GM23338 (cell line): ENCODE data around the gene SLC37A1. TPM values are rescaled to one million over a fixed set of nuclear protein-coding genes. Genes with fewer than 3 reads are reported as not detected.

ENCODE experiments used
- ATAC-seq: fragments of 200-7000 bp; cut with Tn5 transposase; 3 replicates; pipeline ENCODE4 v1.9.1; 2020
- DNase-seq: peaks from one replicate; pipeline ENCODE4 v3.0.0-alpha.2; 2015; ENCODE audit warnings: low spot score
- H2AFZ ChIP-seq: fragments of 200-600 bp; sonication (generic); 2 replicates; pipeline ENCODE4 v1.8.0; 2016; ENCODE audit warnings: antibody characterized with exemption, mild to moderate bottlenecking, moderate library complexity
- H3F3A ChIP-seq: fragments of 200-600 bp; sonication (generic); replicated peaks from 2 replicates; pipeline ENCODE4 v1.8.0; 2017; ENCODE audit warnings: antibody characterized with exemption, mixed run types, low read depth
- H3K27ac ChIP-seq: fragments of 200-600 bp; sonication (generic); 2 replicates; pipeline ENCODE4 v1.6.1; 2016; ENCODE audit warnings: low read depth
- H3K27me3 ChIP-seq: fragments of 200-600 bp; sonication (generic); 2 replicates; pipeline ENCODE4 v1.8.0; 2016; ENCODE audit warnings: mild to moderate bottlenecking, mixed run types, moderate library complexity; ENCODE audit not compliant: insufficient read depth
- H3K36me3 ChIP-seq: fragments of 200-600 bp; sonication (generic); 2 replicates; pipeline ENCODE4 v1.8.0; 2016; ENCODE audit warnings: mild to moderate bottlenecking; ENCODE audit not compliant: insufficient read depth
- H3K4me1 ChIP-seq: fragments of 200-600 bp; sonication (generic); 2 replicates; pipeline ENCODE4 v1.8.0; 2016; ENCODE audit warnings: mild to moderate bottlenecking, moderate library complexity; ENCODE audit not compliant: insufficient read depth
- H3K4me2 ChIP-seq: fragments of 200-600 bp; sonication (generic); 2 replicates; pipeline ENCODE4 v1.7.1; 2017; ENCODE audit warnings: mixed run types
- H3K4me3 ChIP-seq: fragments of 200-600 bp; sonication (generic); 2 replicates; pipeline ENCODE4 v1.6.1; 2016; ENCODE audit warnings: mixed run types
- H3K79me2 ChIP-seq: fragments of 200-600 bp; sonication (generic); replicated peaks from 2 replicates; pipeline ENCODE4 v1.8.0; 2017; ENCODE audit warnings: mild to moderate bottlenecking; ENCODE audit not compliant: insufficient read depth
- H3K9me2 ChIP-seq: fragments of 200-600 bp; sonication (generic); 2 replicates; pipeline ENCODE4 v1.8.0; 2017; ENCODE audit not compliant: insufficient read depth
- H4K20me1 ChIP-seq: fragments of 200-600 bp; sonication (generic); replicated peaks from 2 replicates; pipeline ENCODE4 v1.8.0; 2017; ENCODE audit warnings: mild to moderate bottlenecking; ENCODE audit not compliant: insufficient read depth
- H3K27ac Mint-ChIP-seq: 2 replicates; pipeline ENCODE4 v1.8.0; 2020; ENCODE audit warnings: inconsistent platforms, mild to moderate bottlenecking, moderate library complexity, mixed read lengths
- H3K27me3 Mint-ChIP-seq: 3 replicates; pipeline ENCODE4 v1.8.0; 2022; ENCODE audit warnings: low read depth, mild to moderate bottlenecking, moderate library complexity, mixed read lengths, inconsistent platforms; ENCODE audit not compliant: insufficient read depth, poor library complexity
- H3K36me3 Mint-ChIP-seq: 3 replicates; pipeline ENCODE4 v1.8.0; 2021; ENCODE audit warnings: low read depth, mild to moderate bottlenecking, inconsistent platforms, moderate library complexity, mixed read lengths
- H3K4me1 Mint-ChIP-seq: 3 replicates; pipeline ENCODE4 v1.8.0; 2020; ENCODE audit warnings: mild to moderate bottlenecking, inconsistent platforms, mixed read lengths
- H3K4me3 Mint-ChIP-seq: 3 replicates; pipeline ENCODE4 v1.8.0; 2021; ENCODE audit warnings: moderate library complexity, mild to moderate bottlenecking, inconsistent platforms, mixed read lengths
- H3K9me3 Mint-ChIP-seq: 3 replicates; pipeline ENCODE4 v1.8.0; 2020; ENCODE audit warnings: moderate library complexity, mild to moderate bottlenecking, inconsistent platforms, mixed read lengths
- CREB1 ChIP-seq: fragments of 250-450 bp; sonication (Bioruptor Pico); IDR thresholded peaks from 2 replicates; pipeline ENCODE4 v1.5.0; 2020; ENCODE audit warnings: low read depth, mild to moderate bottlenecking, moderate library complexity
- JUNB ChIP-seq: IDR thresholded peaks from one replicate; pipeline ENCODE4 v1.6.1; 2016; ENCODE audit warnings: antibody characterized with exemption; ENCODE audit not compliant: unreplicated experiment
- REST ChIP-seq: IDR thresholded peaks from one replicate; pipeline ENCODE4 v1.6.1; 2018; ENCODE audit warnings: antibody characterized with exemption; ENCODE audit not compliant: unreplicated experiment
- STAT1 ChIP-seq: IDR thresholded peaks from one replicate; pipeline ENCODE4 v1.6.1; 2016; ENCODE audit warnings: antibody characterized with exemption; ENCODE audit not compliant: unreplicated experiment
- ZNF114 ChIP-seq: fragments of 250-450 bp; sonication (Bioruptor Pico); IDR thresholded peaks from 2 replicates; pipeline ENCODE4 v1.5.0; 2020; ENCODE audit warnings: mild to moderate bottlenecking, moderate library complexity
- ZNF331 ChIP-seq: fragments of 250-450 bp; sonication (Bioruptor Pico); IDR thresholded peaks from 2 replicates; pipeline ENCODE4 v1.5.0; 2020; ENCODE audit warnings: low read depth, mild to moderate bottlenecking, moderate library complexity
- polyA plus RNA-seq: library from polyadenylated mRNA; unstranded; fragments of >200 nt; fragmentation: Nextera tagmentation; extraction: Ambion mirVana; gene quantifications from 2 replicates; pipeline ENCODE4 v1.2.1, GENCODE V29; 2016
- total RNA-seq: library from RNA; depleted of rRNA; stranded (reverse); fragments of >200 nt; shearing (Covaris generic); gene quantifications from 2 replicates; pipeline ENCODE4 v1.2.3, GENCODE V29; 2014
- TF ChIP-seq, protein P1 (sequence below): fragments of 250-450 bp; sonication (Bioruptor Pico); IDR thresholded peaks from 2 replicates; pipeline ENCODE4 v1.5.0; 2020; ENCODE audit warnings: mild to moderate bottlenecking, moderate library complexity
- TF ChIP-seq, protein P2 (sequence below), 2 experiments: fragments of 200-600 bp in 1 of 2; sonication (generic) in 1 of 2; conservative IDR thresholded peaks; 2 replicates each; pipeline versions ENCODE4 v1.5.1 to v1.6.1; 2016 to 2017; ENCODE audit warnings: antibody characterized with exemption in 2 of 2, low read depth in 2 of 2, mild to moderate bottlenecking in 2 of 2, moderate library complexity in 1 of 2
- TF ChIP-seq, protein P3 (sequence below): IDR thresholded peaks from 2 replicates; pipeline ENCODE4 v1.6.1; 2016; ENCODE audit warnings: antibody characterized with exemption

The SLC37A1 gene
- total and polyA plus RNA-seq, 2 experiments from 2014 or later: 14.0 to 30.3 TPM

- TF ChIP-seq, protein P1, sequence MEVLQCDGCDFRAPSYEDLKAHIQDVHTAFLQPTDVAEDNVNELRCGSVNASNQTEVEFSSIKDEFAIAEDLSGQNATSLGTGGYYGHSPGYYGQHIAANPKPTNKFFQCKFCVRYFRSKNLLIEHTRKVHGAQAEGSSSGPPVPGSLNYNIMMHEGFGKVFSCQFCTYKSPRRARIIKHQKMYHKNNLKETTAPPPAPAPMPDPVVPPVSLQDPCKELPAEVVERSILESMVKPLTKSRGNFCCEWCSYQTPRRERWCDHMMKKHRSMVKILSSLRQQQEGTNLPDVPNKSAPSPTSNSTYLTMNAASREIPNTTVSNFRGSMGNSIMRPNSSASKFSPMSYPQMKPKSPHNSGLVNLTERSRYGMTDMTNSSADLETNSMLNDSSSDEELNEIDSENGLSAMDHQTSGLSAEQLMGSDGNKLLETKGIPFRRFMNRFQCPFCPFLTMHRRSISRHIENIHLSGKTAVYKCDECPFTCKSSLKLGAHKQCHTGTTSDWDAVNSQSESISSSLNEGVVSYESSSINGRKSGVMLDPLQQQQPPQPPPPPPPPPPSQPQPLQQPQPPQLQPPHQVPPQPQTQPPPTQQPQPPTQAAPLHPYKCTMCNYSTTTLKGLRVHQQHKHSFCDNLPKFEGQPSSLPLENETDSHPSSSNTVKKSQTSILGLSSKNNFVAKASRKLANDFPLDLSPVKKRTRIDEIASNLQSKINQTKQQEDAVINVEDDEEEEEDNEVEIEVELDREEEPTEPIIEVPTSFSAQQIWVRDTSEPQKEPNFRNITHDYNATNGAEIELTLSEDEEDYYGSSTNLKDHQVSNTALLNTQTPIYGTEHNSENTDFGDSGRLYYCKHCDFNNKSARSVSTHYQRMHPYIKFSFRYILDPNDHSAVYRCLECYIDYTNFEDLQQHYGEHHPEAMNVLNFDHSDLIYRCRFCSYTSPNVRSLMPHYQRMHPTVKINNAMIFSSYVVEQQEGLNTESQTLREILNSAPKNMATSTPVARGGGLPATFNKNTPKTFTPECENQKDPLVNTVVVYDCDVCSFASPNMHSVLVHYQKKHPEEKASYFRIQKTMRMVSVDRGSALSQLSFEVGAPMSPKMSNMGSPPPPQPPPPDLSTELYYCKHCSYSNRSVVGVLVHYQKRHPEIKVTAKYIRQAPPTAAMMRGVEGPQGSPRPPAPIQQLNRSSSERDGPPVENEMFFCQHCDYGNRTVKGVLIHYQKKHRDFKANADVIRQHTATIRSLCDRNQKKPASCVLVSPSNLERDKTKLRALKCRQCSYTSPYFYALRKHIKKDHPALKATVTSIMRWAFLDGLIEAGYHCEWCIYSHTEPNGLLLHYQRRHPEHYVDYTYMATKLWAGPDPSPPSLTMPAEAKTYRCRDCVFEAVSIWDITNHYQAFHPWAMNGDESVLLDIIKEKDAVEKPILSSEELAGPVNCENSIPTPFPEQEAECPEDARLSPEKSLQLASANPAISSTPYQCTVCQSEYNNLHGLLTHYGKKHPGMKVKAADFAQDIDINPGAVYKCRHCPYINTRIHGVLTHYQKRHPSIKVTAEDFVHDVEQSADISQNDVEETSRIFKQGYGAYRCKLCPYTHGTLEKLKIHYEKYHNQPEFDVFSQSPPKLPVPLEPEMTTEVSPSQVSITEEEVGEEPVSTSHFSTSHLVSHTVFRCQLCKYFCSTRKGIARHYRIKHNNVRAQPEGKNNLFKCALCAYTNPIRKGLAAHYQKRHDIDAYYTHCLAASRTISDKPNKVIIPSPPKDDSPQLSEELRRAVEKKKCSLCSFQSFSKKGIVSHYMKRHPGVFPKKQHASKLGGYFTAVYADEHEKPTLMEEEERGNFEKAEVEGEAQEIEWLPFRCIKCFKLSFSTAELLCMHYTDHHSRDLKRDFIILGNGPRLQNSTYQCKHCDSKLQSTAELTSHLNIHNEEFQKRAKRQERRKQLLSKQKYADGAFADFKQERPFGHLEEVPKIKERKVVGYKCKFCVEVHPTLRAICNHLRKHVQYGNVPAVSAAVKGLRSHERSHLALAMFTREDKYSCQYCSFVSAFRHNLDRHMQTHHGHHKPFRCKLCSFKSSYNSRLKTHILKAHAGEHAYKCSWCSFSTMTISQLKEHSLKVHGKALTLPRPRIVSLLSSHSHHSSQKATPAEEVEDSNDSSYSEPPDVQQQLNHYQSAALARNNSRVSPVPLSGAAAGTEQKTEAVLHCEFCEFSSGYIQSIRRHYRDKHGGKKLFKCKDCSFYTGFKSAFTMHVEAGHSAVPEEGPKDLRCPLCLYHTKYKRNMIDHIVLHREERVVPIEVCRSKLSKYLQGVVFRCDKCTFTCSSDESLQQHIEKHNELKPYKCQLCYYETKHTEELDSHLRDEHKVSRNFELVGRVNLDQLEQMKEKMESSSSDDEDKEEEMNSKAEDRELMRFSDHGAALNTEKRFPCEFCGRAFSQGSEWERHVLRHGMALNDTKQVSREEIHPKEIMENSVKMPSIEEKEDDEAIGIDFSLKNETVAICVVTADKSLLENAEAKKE (CRISPR knock-in tag): no peak
- no peak for TF ChIP-seq JUNB
- TF ChIP-seq, protein P2, sequence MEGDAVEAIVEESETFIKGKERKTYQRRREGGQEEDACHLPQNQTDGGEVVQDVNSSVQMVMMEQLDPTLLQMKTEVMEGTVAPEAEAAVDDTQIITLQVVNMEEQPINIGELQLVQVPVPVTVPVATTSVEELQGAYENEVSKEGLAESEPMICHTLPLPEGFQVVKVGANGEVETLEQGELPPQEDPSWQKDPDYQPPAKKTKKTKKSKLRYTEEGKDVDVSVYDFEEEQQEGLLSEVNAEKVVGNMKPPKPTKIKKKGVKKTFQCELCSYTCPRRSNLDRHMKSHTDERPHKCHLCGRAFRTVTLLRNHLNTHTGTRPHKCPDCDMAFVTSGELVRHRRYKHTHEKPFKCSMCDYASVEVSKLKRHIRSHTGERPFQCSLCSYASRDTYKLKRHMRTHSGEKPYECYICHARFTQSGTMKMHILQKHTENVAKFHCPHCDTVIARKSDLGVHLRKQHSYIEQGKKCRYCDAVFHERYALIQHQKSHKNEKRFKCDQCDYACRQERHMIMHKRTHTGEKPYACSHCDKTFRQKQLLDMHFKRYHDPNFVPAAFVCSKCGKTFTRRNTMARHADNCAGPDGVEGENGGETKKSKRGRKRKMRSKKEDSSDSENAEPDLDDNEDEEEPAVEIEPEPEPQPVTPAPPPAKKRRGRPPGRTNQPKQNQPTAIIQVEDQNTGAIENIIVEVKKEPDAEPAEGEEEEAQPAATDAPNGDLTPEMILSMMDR (conservative IDR thresholded peaks at IDR 0.05; ENCODE audit: low read depth in 2 of 2): no peak
- TF ChIP-seq STAT1: no peak
- TF ChIP-seq, protein P3, sequence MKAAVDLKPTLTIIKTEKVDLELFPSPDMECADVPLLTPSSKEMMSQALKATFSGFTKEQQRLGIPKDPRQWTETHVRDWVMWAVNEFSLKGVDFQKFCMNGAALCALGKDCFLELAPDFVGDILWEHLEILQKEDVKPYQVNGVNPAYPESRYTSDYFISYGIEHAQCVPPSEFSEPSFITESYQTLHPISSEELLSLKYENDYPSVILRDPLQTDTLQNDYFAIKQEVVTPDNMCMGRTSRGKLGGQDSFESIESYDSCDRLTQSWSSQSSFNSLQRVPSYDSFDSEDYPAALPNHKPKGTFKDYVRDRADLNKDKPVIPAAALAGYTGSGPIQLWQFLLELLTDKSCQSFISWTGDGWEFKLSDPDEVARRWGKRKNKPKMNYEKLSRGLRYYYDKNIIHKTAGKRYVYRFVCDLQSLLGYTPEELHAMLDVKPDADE: no peak
Measured at GRCh38 chr21:42518626-42519025, 5.0 kb downstream of the SLC37A1 start (continued).

DNA sequence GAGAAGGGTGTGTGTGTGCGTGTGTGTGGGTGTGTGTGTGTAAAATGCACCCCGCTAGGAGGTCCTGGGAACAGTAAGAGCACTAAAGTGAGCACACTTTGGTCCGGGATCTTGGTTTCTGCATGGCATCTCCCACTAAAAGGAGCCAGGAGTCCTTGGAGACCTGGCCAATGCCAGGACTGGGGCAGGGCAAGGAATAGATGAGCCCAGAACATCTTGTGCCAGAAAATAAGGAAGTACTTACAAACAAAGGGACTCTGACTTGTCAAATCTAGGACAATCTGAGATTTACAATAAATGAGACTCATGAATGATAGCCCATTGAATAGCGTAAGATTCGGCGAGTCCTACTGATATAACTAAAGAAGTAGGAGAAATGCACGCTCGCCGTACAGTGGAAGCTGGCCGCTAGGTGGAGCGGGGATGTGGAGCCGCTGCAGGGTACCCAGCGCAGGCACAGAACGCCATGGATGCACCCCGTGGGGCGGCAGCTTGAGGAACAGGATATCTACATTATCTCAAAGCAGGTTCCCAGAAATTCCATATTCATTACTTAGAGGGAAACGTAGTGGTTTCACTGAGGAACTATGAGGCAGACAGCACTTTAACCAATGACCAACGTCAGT, 7.1 kb downstream of the SLC37A1 start:
- H3K27ac ChIP-seq: no peak overlapping the region
- peaks cover 35% of the 10 kb centered on the region for H3K4me1 ChIP-seq
- no peak overlapping the region for H3K4me2 ChIP-seq
- Mint-ChIP-seq H3K27ac (no peak overlapping the region), H3K4me3 (no peak overlapping the region), H3K36me3 (peaks cover 71% of the 10 kb centered on the region), H3K27me3 (peaks cover 17% of the 10 kb centered on the region), H3K9me3 (no peaks in the 10 kb centered on the region), H3K4me1 (peaks cover 55% of the 10 kb centered on the region)
- H3K36me3 ChIP-seq: 0 out of 2 replicates have a peak, but pooled peaks cover under 1% of the 10 kb centered on the region
- H3K27me3 ChIP-seq: no peaks in the 10 kb centered on the region
- peak; percentile 54 for ATAC-seq
- H3F3A ChIP-seq: peaks cover 3% of the 10 kb centered on the region
- no peaks in the 10 kb centered on the region; the same call in 1 of the 2 replicates for H4K20me1 ChIP-seq
- no peaks in the 10 kb centered on the region for H3K9me2 ChIP-seq
- DNase-seq: peak; percentile 63
- H3K79me2 ChIP-seq: peaks cover 43% of the 10 kb centered on the region
- H3K4me3 ChIP-seq: no peak overlapping the region
- no peak overlapping the region for H2AFZ ChIP-seq
- TF ChIP-seq REST (no peak), CREB1 (no peak), ZNF114 (CRISPR knock-in tag) (no peak), ZNF331 (CRISPR knock-in tag) (no peak)
- TF ChIP-seq, protein P3: no peak
